Activated CD8-positive, alpha-beta memory T cell treated with anti-CD3 and anti-CD28 coated beads, Interleukin-2, amount 50 U/mL, for 24 hours (primary cell): ENCODE results near the gene PSORS1C2.
"Not testable (repeated sequence)": the region's sequence is repeated elsewhere in the genome, so short reads cannot be mapped to it uniquely, and the experiment has no call there.

Source experiments
- DNase-seq: peaks from one replicate; pipeline ENCODE4 v3.0.0-alpha.2; 2020; ENCODE audit errors: extremely low read depth

PSORS1C2 gene

GRCh38 chr6:31138982-31139381 is at the start of gene PSORS1C2:
PSORS1C2 (minus strand) TSS chr6:31139066; CDS start chr6:31139026, 40 bp downstream.
- no peak for DNase-seq

- no peak for DNase-seq
Measured at GRCh38 chr6:31187780-31188194, 48.9 kb upstream of the PSORS1C2 start.

- no peak for DNase-seq
Measured at GRCh38 chr6:31186052-31186734, 47.3 kb upstream of the PSORS1C2 start.

DNA sequence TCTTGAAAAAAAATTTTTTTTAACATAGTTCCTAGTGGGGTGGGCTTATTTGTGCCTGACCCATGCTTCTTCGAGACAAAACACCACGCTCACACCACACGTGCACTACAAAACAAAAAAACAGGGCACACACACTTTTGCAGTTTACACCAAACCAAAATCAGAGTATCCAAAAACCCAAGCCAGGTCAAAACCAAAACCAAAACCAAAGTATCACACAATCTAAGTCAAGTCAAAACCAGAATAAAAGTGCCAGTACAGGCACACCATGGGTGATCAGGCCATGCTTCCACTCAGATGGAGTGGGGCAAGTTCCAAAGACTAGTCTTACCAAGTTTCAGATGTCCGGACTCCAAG is 46.8 kb upstream of the PSORS1C2 start:
- DNase-seq: not testable (repeated sequence)

DNA sequence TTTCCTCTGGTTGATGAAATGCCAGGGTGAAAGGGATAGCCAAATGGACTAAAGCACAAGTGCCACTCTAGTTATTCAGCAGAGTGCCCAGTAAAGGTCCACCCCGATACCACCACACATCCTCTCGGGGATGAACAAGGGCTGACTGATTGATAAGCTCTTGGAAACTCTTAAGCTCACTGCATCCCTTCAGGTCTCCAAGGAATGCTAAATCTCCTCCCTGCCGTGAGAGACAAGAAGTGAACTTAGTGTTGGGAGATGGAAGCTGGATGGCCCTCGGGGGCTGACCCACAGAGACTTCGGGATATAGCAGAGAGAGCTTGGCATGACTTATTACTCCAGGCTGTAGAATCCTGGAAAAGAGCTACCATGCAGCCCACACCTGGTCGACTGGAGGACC is 45.0 kb upstream of the PSORS1C2 start:
- DNase-seq: not testable (repeated sequence)

DNA sequence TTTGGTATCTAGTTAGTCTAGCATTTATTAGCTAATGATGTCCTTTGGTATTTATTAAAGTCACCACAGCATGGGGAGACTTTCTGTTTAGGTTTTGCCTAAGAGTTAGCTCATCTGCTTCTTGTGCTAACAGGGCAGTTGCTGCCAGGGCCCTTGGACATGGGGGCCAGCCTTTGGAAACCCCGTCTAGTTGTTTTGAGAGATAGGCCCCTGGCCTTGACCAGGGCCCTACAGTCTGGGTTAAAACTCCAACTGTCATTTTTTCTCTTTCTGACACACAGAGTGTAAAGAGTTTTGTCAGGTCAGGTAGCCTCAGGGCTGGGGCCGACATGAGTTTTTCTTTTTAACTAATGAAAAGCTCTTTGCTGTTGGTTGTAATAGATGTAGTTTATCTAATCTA is 44.4 kb upstream of the PSORS1C2 start:
- not testable (repeated sequence) for DNase-seq

DNA sequence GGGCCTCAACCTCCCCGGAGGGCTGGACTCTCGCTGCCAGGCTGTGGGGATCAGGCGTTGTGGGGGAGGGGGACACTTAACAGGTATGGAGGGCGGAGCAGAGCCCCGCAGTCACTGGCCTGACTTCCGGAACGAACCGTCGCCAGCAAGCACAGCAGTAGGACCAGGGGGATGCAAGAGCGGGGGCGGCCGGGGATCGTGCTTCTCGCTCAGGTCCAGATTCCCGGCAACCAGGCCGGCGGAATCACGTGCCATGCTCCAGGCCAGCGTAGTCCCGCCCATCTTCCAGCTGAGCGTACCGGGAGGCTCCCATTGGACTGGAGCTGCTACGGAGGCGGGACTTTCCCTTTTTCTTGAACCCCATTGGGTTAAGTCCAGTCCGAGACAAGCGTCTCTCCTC is 41.6 kb upstream of the PSORS1C2 start:
- DNase-seq: no peak

DNA sequence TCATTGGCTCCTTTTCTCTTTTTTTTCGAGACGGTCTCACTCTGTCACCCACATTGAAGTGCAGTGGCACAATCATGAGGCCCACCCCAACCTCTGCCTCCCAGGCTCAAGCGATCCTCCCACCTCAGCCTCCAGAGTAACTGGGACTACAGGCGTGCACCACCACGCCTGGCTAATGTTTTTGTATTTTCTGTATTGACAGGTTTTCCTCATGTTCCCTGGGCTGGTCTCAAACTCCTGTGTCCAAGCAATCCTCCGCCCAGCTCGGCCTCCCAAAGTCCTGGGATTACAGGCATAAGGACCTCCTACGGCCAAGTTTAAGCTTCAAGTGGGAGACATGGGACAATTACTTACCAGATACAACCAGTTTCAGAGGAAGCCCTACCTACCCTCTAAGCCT is 41.0 kb upstream of the PSORS1C2 start:
- no peak for DNase-seq

GRCh38 chr6:31179042-31179386 is 40.1 kb upstream of the PSORS1C2 start:
- DNase-seq: no peak

GRCh38 chr6:31178143-31179041 is 39.5 kb upstream of the PSORS1C2 start:
- DNase-seq: no peak

DNA sequence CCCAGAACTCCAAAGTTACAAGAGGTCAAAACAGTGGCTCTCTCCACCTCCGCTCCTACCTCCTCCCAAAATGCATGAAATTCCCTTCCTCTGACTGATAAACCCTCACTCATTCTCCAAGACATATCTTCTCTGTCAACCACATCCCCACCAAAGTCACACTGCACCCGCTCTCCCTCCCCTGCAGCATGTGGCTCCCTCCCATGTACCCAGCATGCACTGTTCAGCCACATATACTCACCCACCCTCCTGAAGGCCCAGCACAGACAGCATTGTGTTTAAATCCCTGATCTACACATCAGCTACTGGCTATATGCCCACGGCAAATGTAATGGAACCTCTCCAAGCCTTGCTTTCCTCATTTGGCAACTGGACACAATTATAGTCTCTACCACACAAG is 37.1 kb upstream of the PSORS1C2 start:
- no peak for DNase-seq

- no peak for DNase-seq
Measured at GRCh38 chr6:31174378-31174777, 35.5 kb upstream of the PSORS1C2 start.

DNA sequence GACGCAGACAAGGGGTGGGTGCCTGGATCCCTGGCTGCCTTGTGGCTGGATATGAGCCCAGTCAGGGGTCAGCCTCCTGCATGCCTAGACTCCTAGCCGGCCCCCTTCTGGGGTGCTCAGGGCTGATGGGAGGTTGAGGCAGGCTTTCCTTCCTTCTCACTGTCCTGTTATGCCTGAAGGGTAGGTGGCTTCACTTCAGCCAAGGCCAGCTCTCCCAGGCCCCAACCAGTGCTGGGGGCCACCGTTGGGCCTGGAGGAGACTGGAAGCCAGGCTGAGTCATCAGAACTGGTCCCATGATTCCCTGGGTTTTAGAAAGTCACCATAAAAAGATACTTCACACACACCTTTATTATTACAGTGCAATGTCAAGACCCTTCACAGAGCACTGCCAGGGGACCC is 34.5 kb upstream of the PSORS1C2 start:
- DNase-seq: no peak

DNA sequence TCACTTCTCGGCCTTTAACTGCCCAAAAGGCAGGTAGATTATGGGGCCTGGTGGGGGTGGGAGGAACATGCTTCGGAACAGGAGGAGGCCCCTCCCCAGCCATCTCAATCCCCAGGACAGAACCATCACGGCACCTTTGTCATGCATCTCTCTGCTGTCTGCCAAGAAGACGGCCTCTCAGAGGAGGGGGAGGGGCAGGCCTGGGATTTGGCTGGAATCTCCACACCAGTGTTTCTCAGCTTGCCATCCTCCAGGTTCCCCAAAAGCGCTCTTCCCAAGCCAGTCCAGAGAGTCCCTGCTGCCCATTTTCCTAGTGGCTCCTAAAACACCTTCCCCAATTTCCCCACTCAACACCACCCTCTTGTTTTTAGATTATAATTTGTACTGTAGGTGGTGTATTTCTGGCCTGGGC is 34.1 kb upstream of the PSORS1C2 start:
- DNase-seq: no peak

- DNase-seq: no peak
Measured at GRCh38 chr6:31171931-31172905, 33.4 kb upstream of the PSORS1C2 start.

DNA sequence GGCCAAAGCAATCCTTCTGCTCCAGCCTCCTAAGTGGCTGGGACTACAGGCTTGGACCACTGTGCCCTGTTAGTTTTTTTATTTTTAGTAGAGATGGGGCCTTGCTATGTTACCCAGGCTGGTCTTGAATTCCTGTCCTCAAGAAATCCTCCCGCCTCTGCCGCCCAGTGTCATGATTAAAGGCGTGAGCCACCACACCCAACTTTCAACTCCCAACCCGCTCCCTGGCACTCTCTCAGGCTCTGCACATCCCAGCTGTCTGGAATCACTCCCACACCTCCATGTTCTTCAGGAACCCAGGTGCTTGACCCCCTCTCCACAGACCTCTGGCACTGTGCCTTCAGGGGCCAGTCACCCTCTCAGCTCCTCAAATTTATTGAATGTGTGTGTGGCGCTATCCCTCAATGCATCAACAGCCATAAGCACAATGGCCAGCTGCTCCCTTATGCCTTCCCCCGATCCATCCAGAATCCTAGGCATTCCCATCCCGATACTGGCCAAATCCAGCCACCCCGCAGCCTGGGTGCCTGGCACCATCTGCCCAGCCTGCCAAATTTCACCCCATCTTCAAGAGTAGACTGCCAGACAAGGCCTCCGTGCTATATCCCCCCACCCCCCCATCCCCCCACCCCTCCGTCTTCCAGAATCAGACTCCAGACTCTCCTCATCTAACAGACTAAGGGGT is 32.3 kb upstream of the PSORS1C2 start:
- DNase-seq: no peak

- DNase-seq: no peak
Measured at GRCh38 chr6:31170600-31170881, 31.7 kb upstream of the PSORS1C2 start, which contains the start of gene POU5F1. POU5F1 (minus strand) TSS chr6:31170682; CDS start chr6:31170620, 62 bp downstream.

DNA sequence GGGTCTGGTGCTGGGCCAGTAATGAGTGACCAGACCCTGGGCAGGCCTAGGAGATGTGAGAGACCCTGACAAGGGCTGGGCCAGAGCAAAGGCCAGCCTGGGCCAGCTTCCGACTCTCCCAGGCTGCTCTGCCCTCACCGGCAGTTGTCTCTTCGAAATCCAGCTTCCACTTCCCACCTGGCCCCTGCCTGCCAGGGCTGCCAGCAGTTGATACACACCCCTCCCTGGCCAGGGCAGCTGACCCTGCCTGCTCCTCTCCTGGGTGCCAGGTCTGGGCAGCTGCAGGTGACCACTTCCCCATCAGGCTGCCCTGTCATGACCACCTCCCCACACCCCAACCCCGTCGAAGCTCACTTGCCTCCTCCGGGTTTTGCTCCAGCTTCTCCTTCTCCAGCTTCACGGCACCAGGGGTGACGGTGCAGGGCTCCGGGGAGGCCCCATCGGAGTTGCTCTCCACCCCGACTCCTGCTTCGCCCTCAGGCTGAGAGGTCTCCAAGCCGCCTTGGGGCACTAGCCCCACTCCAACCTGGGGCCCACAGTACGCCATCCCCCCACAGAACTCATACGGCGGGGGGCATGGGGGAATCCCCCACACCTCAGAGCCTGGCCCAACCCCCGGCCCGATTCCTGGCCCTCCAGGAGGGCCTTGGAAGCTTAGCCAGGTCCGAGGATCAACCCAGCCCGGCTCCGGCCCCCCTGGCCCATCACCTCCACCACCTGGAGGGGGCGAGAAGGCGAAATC is 31.2 kb upstream of the PSORS1C2 start:
- not testable (repeated sequence) for DNase-seq

- no peak for DNase-seq
Measured at GRCh38 chr6:31169123-31169857, 30.4 kb upstream of the PSORS1C2 start.

- DNase-seq: no peak
Measured at GRCh38 chr6:31168606-31169005, 29.7 kb upstream of the PSORS1C2 start.
